Smooth muscle cell (in vitro differentiated cells): ENCODE results near the gene SLC11A1. TPM values are rescaled to one million over a fixed set of nuclear protein-coding genes. Genes with fewer than 3 reads are reported as not detected.

Experiments used
- DNase-seq: peaks from one replicate; lab custom pipeline; 2025; ENCODE audit not compliant: unreplicated experiment; lab: John Stamatoyannopoulos, UW
- H2AFZ ChIP-seq: fragments of 200-600 bp; sonication (generic); 2 replicates; pipeline ENCODE4 v1.6.0; 2016; ENCODE audit warnings: antibody characterized with exemption, low read depth, mild to moderate bottlenecking
- H3F3A ChIP-seq: fragments of 200-600 bp; sonication (generic); 2 replicates; pipeline ENCODE4 v1.6.0; 2017; ENCODE audit warnings: antibody characterized with exemption, low read depth
- H3K27ac ChIP-seq: fragments of 200-600 bp; sonication (generic); 2 replicates; pipeline ENCODE4 v1.5.1; 2016; ENCODE audit warnings: low read depth, mild to moderate bottlenecking
- H3K27me3 ChIP-seq: fragments of 200-600 bp; sonication (generic); 2 replicates; pipeline ENCODE4 v1.6.1; 2016; ENCODE audit warnings: low read depth, mild to moderate bottlenecking
- H3K36me3 ChIP-seq: fragments of 200-600 bp; sonication (generic); 2 replicates; pipeline ENCODE4 v1.5.1; 2016; ENCODE audit warnings: low read depth
- H3K4me1 ChIP-seq: fragments of 200-600 bp; sonication (generic); 2 replicates; pipeline ENCODE4 v1.5.1; 2016; ENCODE audit warnings: low read depth
- H3K4me2 ChIP-seq: fragments of 200-600 bp; sonication (generic); 2 replicates; pipeline ENCODE4 v1.6.0; 2016; ENCODE audit warnings: mild to moderate bottlenecking
- H3K4me3 ChIP-seq: fragments of 200-600 bp; sonication (generic); 2 replicates; pipeline ENCODE4 v1.5.1; 2016; ENCODE audit warnings: mild to moderate bottlenecking
- H3K79me2 ChIP-seq: fragments of 200-600 bp; sonication (generic); 2 replicates; pipeline ENCODE4 v1.6.0; 2016; ENCODE audit warnings: low read depth, mild to moderate bottlenecking
- H3K9ac ChIP-seq: fragments of 200-600 bp; sonication (generic); 2 replicates; pipeline ENCODE4 v1.6.0; 2016; ENCODE audit warnings: low read depth
- H3K9me3 ChIP-seq: fragments of 200-600 bp; sonication (generic); replicated peaks from 2 replicates; pipeline ENCODE4 v1.5.1; 2016; ENCODE audit warnings: low read depth
- H4K20me1 ChIP-seq: fragments of 200-600 bp; sonication (generic); 2 replicates; pipeline ENCODE4 v1.6.0; 2016; ENCODE audit warnings: low read depth
- WGBS: methylation state at CpG from one replicate; pipeline ENCODE4 v1.1.7; 2016; ENCODE audit warnings: low lambda C conversion rate; 5-methylcytosine and 5-hydroxymethylcytosine counted together
- polyA plus RNA-seq: library from polyadenylated mRNA; unstranded; fragments of >200 nt; fragmentation: Nextera tagmentation; extraction: Ambion mirVana; gene quantifications from 2 replicates; pipeline ENCODE4 v1.2.1, GENCODE V29; 2016
- total RNA-seq: library from RNA; depleted of rRNA; stranded (reverse); fragments of >200 nt; gene quantifications from 2 replicates; pipeline ENCODE4 v1.2.3, GENCODE V29; 2014
- TF ChIP-seq, protein P1 (sequence below): fragments of 200-600 bp; sonication (generic); IDR thresholded peaks from 2 replicates; pipeline ENCODE4 v1.5.1; 2017; ENCODE audit warnings: borderline replicate concordance, mild to moderate bottlenecking, antibody characterized with exemption; ENCODE audit not compliant: insufficient read depth, poor library complexity, severe bottlenecking

SLC11A1 gene
- total and polyA plus RNA-seq, 2 experiments from 2014 or later: 0.31 to 0.38 TPM

DNA sequence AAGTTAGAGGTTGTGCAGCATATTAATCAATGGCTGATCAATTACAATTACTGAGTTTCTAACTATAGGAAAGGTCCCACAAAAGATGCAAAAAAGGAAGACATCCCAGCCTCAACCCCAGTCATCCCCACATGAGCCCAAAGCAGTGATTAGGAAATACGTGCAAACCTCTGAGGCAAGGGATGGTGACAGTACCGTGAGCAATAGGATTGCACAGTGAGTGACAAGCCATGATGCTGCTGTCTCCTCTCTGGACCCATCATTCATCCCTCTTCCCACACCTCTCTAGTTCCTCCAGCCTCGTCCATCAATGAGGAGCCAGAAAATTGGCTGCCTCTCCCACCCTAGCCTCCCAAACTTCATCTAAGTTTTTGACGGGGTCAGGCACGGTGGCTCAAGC is 4.0 kb upstream of the SLC11A1 start:
- H3K27ac ChIP-seq: no peak overlapping the region
- no peaks in the 10 kb centered on the region for H3F3A ChIP-seq
- 79% methylated on average over 5 of the region's 5 CpGs for WGBS
- no peak overlapping the region for H2AFZ ChIP-seq
- no peaks in the 10 kb centered on the region for H3K36me3 ChIP-seq
- no peaks in the 10 kb centered on the region for H3K4me1 ChIP-seq
- H3K9me3 ChIP-seq: no peaks in the 10 kb centered on the region
- H3K4me2 ChIP-seq: no peak overlapping the region
- no peaks in the 10 kb centered on the region for H3K27me3 ChIP-seq
- no peak for DNase-seq
- TF ChIP-seq, protein P1, sequence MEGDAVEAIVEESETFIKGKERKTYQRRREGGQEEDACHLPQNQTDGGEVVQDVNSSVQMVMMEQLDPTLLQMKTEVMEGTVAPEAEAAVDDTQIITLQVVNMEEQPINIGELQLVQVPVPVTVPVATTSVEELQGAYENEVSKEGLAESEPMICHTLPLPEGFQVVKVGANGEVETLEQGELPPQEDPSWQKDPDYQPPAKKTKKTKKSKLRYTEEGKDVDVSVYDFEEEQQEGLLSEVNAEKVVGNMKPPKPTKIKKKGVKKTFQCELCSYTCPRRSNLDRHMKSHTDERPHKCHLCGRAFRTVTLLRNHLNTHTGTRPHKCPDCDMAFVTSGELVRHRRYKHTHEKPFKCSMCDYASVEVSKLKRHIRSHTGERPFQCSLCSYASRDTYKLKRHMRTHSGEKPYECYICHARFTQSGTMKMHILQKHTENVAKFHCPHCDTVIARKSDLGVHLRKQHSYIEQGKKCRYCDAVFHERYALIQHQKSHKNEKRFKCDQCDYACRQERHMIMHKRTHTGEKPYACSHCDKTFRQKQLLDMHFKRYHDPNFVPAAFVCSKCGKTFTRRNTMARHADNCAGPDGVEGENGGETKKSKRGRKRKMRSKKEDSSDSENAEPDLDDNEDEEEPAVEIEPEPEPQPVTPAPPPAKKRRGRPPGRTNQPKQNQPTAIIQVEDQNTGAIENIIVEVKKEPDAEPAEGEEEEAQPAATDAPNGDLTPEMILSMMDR: no peak
- no peaks in the 10 kb centered on the region for H4K20me1 ChIP-seq
- no peak overlapping the region for H3K4me3 ChIP-seq
- no peak overlapping the region for H3K9ac ChIP-seq
- H3K79me2 ChIP-seq: no peaks in the 10 kb centered on the region

DNA sequence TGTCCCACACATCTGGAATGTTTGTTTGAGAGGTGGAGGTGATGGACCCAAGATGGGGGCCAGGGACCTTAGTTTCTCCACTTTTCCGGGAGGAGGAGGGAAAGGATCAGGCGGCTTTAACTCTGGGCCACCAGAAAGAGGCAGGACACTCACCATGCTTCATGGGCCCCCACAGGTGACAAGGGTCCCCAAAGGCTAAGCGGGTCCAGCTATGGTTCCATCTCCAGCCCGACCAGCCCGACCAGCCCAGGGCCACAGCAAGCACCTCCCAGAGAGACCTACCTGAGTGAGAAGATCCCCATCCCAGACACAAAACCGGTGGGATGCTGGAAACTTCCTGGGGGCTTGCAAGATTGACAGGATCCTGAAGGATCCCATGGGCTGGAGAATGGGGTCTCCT is 712 bp downstream of the SLC11A1 start:
- H3K4me2 ChIP-seq: no peak overlapping the region
- no peaks in the 10 kb centered on the region for H3K9me3 ChIP-seq
- no peak overlapping the region for H2AFZ ChIP-seq
- 92% methylated on average over 6 of the region's 6 CpGs for WGBS
- no peaks in the 10 kb centered on the region for H3F3A ChIP-seq
- TF ChIP-seq, protein P1: no peak
- no peak overlapping the region for H3K27ac ChIP-seq
- H3K36me3 ChIP-seq: no peaks in the 10 kb centered on the region
- no peaks in the 10 kb centered on the region for H4K20me1 ChIP-seq
- H3K4me1 ChIP-seq: no peaks in the 10 kb centered on the region
- no peak overlapping the region for H3K4me3 ChIP-seq
- H3K79me2 ChIP-seq: no peaks in the 10 kb centered on the region
- no peak for DNase-seq
- no peaks in the 10 kb centered on the region for H3K27me3 ChIP-seq
- H3K9ac ChIP-seq: no peak overlapping the region

DNA sequence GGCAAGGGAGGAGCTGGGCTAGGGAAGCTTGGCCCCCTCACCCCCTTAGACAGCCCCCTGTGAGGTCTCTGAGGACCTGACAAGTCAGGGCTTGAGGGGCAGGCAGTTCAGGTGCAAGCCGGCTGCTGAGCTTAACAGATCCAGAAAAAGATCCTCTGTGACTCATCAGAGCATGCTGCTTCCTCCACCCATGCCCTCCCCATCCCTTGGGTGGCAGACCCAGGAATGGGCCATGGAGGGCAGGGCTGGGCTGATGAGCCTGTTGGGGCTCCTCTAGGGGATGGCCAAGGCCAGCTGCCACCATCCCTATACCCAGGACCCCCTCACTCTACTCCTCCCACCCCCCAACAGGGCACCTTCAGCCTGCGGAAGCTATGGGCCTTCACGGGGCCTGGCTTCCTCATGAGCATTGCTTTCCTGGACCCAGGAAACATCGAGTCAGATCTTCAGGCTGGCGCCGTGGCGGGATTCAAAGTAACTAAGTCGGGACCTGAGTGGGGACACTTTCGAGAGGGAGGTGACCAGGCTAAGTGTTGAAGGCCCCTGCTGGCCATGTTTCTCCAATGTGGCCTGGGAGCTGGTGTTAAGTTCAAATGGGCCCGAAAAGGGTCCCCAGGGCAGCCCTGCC is 1.9 kb downstream of the SLC11A1 start:
- 89% methylated on average over 10 of the region's 10 CpGs for WGBS
- DNase-seq: no peak
- Histone ChIP-seq H2AFZ (no peak overlapping the region), H4K20me1 (no peaks in the 10 kb centered on the region), H3K4me1 (no peaks in the 10 kb centered on the region), H3K4me2 (no peak overlapping the region), H3K9me3 (no peaks in the 10 kb centered on the region), H3K36me3 (no peaks in the 10 kb centered on the region), H3K27ac (no peak overlapping the region), H3K79me2 (no peaks in the 10 kb centered on the region), H3F3A (no peaks in the 10 kb centered on the region), H3K27me3 (no peaks in the 10 kb centered on the region), H3K4me3 (no peak overlapping the region), H3K9ac (no peak overlapping the region)
- TF ChIP-seq, protein P1: no peak

DNA sequence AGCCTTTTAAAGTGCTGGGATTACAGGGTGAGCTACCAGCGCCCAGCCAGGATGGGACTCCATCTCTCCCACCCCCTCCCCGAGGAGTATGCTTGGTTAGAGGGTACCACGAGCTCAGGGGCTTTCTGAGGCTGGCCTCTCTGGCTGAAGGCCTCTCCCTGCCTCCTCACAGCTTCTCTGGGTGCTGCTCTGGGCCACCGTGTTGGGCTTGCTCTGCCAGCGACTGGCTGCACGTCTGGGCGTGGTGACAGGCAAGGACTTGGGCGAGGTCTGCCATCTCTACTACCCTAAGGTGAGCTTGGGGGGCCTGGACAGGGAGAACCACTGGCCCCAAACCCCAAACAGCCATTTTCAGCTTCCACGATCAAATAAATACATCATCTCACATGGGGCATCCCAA is 2.9 kb downstream of the SLC11A1 start:
- 89% methylated on average over 9 of the region's 9 CpGs for WGBS

More for the DNA sequence above, 2.9 kb downstream of the SLC11A1 start:
- no peaks in the 10 kb centered on the region for H3K27me3 ChIP-seq
- no peaks in the 10 kb centered on the region for H4K20me1 ChIP-seq
- no peak overlapping the region for H3K27ac ChIP-seq
- no peak overlapping the region for H2AFZ ChIP-seq
- no peak overlapping the region for H3K9ac ChIP-seq
- no peak for DNase-seq
- no peak overlapping the region for H3K4me3 ChIP-seq
- no peaks in the 10 kb centered on the region for H3F3A ChIP-seq
- no peaks in the 10 kb centered on the region for H3K9me3 ChIP-seq
- H3K4me1 ChIP-seq: no peaks in the 10 kb centered on the region
- H3K4me2 ChIP-seq: no peak overlapping the region
- H3K79me2 ChIP-seq: no peaks in the 10 kb centered on the region
- no peaks in the 10 kb centered on the region for H3K36me3 ChIP-seq
- TF ChIP-seq, protein P1: no peak
